ENCODE results near the gene GLYATL2.

The GLYATL2 gene

DNA sequence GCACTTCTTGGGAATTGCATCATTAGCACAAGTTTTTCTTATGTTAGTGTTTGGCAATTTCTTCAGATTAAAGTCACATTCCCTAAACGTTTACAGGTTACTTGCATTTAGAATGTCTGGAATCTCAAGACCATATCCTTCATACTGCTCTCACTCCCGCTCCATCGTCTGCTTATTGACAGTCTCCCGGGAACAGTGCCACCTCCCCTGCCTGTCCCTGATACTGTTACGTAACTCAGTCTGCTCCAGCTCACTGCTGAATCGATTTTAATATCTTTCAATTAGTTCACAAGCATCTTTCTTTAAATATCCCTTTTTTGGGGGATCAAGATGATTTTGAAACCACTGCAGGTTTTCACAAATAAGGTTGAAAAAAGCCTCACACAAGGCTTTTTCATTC is 48.2 kb downstream of the GLYATL2 start:
- FAIRE-seq = no peak

DNA sequence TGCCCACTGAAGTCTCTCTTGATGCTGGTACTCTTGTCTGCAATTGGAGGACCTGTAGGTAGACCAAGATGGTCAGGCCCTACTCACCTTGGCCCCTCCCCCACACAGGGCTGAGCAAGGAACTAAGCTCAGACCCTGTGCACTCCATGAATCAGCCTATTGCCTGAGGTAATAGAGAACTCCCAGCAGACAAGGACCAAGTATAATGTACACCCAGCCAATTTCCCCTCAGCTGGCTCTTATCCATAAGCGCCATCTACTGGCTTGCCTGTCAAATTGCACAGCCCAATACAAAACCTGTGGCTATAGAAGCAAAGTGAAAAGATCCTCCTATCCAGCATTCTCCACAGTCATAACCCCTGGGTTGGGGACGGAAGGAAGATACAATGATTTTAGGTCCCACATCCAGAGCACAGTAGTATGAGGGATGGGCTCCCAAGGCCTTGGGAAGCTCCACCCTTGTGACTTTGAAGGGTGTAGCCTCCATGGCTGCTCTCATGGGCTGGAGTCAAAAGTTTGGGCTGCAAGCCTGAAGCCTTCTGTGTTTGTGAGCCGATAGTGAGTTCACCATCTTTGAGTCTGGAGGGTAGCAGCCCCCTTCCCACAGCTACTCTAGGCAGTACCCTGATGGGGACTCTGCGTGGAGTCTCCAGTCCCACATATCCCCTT is 56.0 kb downstream of the GLYATL2 start:
- no peak for FAIRE-seq

DNA sequence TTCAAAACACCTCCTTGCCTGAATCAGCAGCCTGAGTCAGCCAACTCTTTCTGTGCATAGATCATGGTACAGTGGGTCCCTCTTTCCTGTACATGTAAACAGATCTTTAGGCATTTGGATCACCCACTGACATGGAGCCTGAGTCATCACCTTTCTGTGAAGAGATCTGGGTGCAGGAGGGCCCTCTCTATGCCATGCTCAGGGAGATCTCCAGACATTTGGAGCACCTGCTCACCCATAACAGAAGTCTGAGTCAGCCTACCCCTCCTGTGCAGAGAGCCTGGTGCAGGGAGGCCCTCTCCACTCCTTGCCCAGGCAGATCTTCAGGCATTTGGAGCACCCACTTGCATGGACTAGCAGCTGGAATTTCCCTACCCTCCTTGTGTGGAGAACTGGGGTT is 56.6 kb downstream of the GLYATL2 start:
- FAIRE-seq = no peak

DNA sequence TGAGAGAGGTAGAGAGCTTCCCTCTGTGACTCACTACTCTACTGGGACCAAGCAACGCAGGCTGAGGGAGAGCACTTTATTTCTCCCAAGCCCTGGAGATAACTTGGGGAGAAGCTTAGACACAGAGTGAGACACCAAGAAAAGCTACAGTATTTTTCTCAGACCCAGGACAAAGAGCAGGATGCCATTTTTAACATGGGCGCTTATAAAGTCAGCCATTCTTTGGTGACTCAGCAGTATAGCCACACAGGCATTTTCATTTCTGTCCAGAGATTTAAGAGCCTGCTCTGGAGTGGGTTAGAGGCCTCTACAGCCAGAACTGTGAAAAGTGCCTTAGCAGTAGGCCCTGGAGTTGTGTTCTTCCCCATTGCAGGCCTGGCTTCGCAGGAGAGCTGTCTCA is 57.8 kb downstream of the GLYATL2 start:
- FAIRE-seq = no peak

DNA sequence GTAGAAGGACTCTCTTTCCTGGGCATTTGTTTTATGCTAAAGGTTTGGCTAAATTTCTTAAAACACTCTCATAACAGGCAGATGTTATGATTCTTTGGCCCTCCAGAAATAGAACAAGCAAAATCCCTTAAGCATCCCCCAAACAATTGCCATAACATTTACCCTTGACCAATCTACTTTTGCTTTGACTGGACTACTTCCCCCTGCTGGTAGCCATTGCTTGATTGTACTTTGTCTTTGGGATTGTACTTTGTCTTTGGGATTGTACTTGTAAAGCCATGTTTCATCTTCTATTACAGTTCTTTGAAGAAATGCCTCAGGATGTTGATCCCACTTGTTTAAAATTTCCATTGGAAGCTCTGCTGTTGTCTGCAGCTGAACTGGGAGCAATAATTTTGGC is 59.5 kb downstream of the GLYATL2 start:
- FAIRE-seq = no peak
